ENCODE results near the gene VIM. TPM values are rescaled to one million over a fixed set of nuclear protein-coding genes. Genes with fewer than 3 reads are reported as not detected.

VIM gene
- total and polyA plus RNA-seq, 2 donors (not counting 1 experiment from before 2014, with no cell fraction given) = 4,882 to 7,192 TPM

DNA sequence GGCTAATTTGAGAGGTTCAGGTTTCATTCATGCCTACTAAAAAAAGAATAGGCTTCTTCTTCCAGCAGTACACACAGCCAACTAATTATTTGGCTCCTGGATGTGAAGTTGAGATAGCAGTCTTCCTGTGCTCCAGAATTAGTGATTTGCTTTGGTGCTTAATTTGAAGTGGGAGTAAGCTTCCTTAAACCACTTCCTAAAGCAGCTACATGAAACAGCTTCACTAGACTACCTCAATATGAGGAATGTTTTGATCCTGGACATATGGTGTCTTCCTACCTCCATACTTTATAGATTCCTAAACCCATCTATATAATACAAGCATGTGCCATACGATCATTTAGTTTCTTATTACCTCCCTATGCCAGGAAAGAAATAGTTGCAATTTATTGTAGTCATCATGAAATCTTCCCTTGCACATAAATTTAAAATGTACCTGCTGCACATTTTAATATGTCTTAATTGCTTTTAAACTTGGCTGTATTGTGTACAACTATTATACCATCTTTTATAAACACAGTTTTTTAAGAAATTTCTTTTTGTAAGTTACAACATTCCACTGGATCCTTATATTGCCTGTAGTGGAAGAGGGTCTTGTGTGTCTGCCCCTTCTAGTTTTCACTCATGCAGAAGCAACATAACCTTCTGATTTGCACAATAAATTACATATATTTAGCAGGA lies 8.6 kb downstream of the VIM start:
- H3K9ac ChIP-seq (ENCODE audit: insufficient read depth, low read length) = no peak overlapping the region
- no peaks in the 10 kb centered on the region for H3K9me3 ChIP-seq (ENCODE audit: control insufficient read depth, insufficient read depth, low read depth, low read length)
- no peaks in the 10 kb centered on the region for H3K27me3 ChIP-seq (ENCODE audit: control insufficient read depth, insufficient read depth, low read length)
- no peak for DNase-seq (ENCODE audit: low read depth in 2 of 2)
- no peak overlapping the region for H2AFZ ChIP-seq (ENCODE audit: low read length)
- H3K4me2 ChIP-seq (ENCODE audit: extremely low read depth, insufficient read depth, low read length) = no peak overlapping the region
- H3K79me2 ChIP-seq (ENCODE audit: control insufficient read depth, insufficient read depth, low read length) = peaks cover 38% of the 10 kb centered on the region
- peaks cover 17% of the 10 kb centered on the region for H4K20me1 ChIP-seq (ENCODE audit: control insufficient read depth, extremely low read depth, insufficient read depth, low read length)
- H3K4me1 ChIP-seq (ENCODE audit: control insufficient read depth, extremely low read depth, insufficient read depth, low read length) = peaks cover 10% of the 10 kb centered on the region
- H3K27ac ChIP-seq (ENCODE audit: insufficient read depth, low read length) = no peak overlapping the region
- H3K36me3 ChIP-seq (ENCODE audit: control insufficient read depth, insufficient read depth, low read length) = peaks cover 17% of the 10 kb centered on the region
- TF ChIP-seq, protein P1, sequence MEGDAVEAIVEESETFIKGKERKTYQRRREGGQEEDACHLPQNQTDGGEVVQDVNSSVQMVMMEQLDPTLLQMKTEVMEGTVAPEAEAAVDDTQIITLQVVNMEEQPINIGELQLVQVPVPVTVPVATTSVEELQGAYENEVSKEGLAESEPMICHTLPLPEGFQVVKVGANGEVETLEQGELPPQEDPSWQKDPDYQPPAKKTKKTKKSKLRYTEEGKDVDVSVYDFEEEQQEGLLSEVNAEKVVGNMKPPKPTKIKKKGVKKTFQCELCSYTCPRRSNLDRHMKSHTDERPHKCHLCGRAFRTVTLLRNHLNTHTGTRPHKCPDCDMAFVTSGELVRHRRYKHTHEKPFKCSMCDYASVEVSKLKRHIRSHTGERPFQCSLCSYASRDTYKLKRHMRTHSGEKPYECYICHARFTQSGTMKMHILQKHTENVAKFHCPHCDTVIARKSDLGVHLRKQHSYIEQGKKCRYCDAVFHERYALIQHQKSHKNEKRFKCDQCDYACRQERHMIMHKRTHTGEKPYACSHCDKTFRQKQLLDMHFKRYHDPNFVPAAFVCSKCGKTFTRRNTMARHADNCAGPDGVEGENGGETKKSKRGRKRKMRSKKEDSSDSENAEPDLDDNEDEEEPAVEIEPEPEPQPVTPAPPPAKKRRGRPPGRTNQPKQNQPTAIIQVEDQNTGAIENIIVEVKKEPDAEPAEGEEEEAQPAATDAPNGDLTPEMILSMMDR (conservative IDR thresholded peaks at IDR 0.05 in 1 of 2, IDR thresholded peaks at IDR 0.05 in 1 of 2; ENCODE audit: low read depth in 1 of 2, low read length in 2 of 2) = no peak
- TF ChIP-seq EZH2 (IDR thresholded peaks at IDR 0.05; ENCODE audit: low read length, missing control alignments) = no peak
- peak overlapping the region in 1 of 4 experiments; percentile 100 for H3K4me3 ChIP-seq (replicated peaks in 1 of 4; ENCODE audit: control extremely low read depth in 1 of 4, insufficient read depth in 1 of 4, low read depth in 3 of 4, low read length in 4 of 4)

DNA sequence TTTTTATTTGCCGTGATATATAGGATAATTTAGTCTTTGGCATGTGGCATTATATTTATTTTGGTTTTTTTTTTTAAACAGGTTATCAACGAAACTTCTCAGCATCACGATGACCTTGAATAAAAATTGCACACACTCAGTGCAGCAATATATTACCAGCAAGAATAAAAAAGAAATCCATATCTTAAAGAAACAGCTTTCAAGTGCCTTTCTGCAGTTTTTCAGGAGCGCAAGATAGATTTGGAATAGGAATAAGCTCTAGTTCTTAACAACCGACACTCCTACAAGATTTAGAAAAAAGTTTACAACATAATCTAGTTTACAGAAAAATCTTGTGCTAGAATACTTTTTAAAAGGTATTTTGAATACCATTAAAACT lies 9.1 kb downstream of the VIM start:
- H3K4me2 ChIP-seq (ENCODE audit: extremely low read depth, insufficient read depth, low read length) = no peak overlapping the region
- H3K79me2 ChIP-seq (ENCODE audit: control insufficient read depth, insufficient read depth, low read length) = peaks cover 32% of the 10 kb centered on the region
- DNase-seq (ENCODE audit: low read depth in 2 of 2) = no peak
- no peak overlapping the region for H3K4me3 ChIP-seq (replicated peaks in 1 of 4; ENCODE audit: control extremely low read depth in 1 of 4, insufficient read depth in 1 of 4, low read depth in 3 of 4, low read length in 4 of 4)
- peaks cover 13% of the 10 kb centered on the region for H4K20me1 ChIP-seq (ENCODE audit: control insufficient read depth, extremely low read depth, insufficient read depth, low read length)
- no peaks in the 10 kb centered on the region for H3K9me3 ChIP-seq (ENCODE audit: control insufficient read depth, insufficient read depth, low read depth, low read length)
- H3K27me3 ChIP-seq (ENCODE audit: control insufficient read depth, insufficient read depth, low read length) = no peaks in the 10 kb centered on the region
- no peak overlapping the region for H3K9ac ChIP-seq (ENCODE audit: insufficient read depth, low read length)
- H2AFZ ChIP-seq (ENCODE audit: low read length) = no peak overlapping the region
- peaks cover 10% of the 10 kb centered on the region for H3K4me1 ChIP-seq (ENCODE audit: control insufficient read depth, extremely low read depth, insufficient read depth, low read length)
- no peak overlapping the region for H3K27ac ChIP-seq (ENCODE audit: insufficient read depth, low read length)
- H3K36me3 ChIP-seq (ENCODE audit: control insufficient read depth, insufficient read depth, low read length) = peaks cover 17% of the 10 kb centered on the region
- no peak for TF ChIP-seq EZH2 (IDR thresholded peaks at IDR 0.05; ENCODE audit: low read length, missing control alignments)
- TF ChIP-seq, protein P1 (conservative IDR thresholded peaks at IDR 0.05 in 1 of 2, IDR thresholded peaks at IDR 0.05 in 1 of 2; ENCODE audit: low read depth in 1 of 2, low read length in 2 of 2) = no peak

DNA sequence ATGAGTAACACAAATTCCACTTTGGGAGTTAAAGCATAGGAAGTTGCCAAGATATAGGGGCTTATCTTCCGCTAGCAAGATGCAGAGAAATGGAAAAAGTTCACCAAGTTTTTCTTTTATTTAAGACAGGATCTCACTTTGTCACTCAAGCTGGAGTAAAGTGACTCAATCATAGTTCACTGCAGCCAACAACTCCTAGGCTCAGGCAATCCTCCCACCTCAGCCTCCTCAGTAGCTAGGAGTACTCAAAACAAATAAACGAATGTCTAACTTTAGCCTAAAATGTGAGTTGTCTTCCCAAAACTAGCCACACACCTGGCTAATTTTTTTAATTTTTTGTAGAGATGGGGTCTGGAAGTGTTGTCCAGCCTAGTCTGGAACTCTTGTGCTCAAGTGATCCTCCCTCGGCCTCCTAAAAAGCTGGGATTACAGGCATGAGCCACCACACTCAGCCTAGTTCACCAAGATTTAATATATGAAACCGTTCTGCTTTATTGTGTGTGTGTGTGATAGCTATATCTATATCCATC lies 9.9 kb downstream of the VIM start:
- no peaks in the 10 kb centered on the region for H3K27me3 ChIP-seq (ENCODE audit: control insufficient read depth, insufficient read depth, low read length)
- TF ChIP-seq, protein P1 (conservative IDR thresholded peaks at IDR 0.05 in 1 of 2, IDR thresholded peaks at IDR 0.05 in 1 of 2; ENCODE audit: low read depth in 1 of 2, low read length in 2 of 2) = no peak
- TF ChIP-seq EZH2 (IDR thresholded peaks at IDR 0.05; ENCODE audit: low read length, missing control alignments) = no peak
- H2AFZ ChIP-seq (ENCODE audit: low read length) = no peak overlapping the region
- no peak overlapping the region for H3K4me3 ChIP-seq (replicated peaks in 1 of 4; ENCODE audit: control extremely low read depth in 1 of 4, insufficient read depth in 1 of 4, low read depth in 3 of 4, low read length in 4 of 4)
- H3K9me3 ChIP-seq (ENCODE audit: control insufficient read depth, insufficient read depth, low read depth, low read length) = no peaks in the 10 kb centered on the region
- peaks cover 24% of the 10 kb centered on the region for H3K79me2 ChIP-seq (ENCODE audit: control insufficient read depth, insufficient read depth, low read length)
- H3K9ac ChIP-seq (ENCODE audit: insufficient read depth, low read length) = no peak overlapping the region
- H3K4me2 ChIP-seq (ENCODE audit: extremely low read depth, insufficient read depth, low read length) = peak overlapping the region; percentile 10
- H3K4me1 ChIP-seq (ENCODE audit: control insufficient read depth, extremely low read depth, insufficient read depth, low read length) = peaks cover 10% of the 10 kb centered on the region
- peak overlapping the region; percentile 26 for H3K27ac ChIP-seq (ENCODE audit: insufficient read depth, low read length)
- DNase-seq (ENCODE audit: low read depth in 2 of 2) = peak; percentile 39 to 59
- peaks cover 7% of the 10 kb centered on the region for H4K20me1 ChIP-seq (ENCODE audit: control insufficient read depth, extremely low read depth, insufficient read depth, low read length)
- peaks cover 17% of the 10 kb centered on the region for H3K36me3 ChIP-seq (ENCODE audit: control insufficient read depth, insufficient read depth, low read length)

All from fibroblast of lung (primary cell).